ENCODE data around the gene SMIM30. TPM values are rescaled to one million over a fixed set of nuclear protein-coding genes. Genes with fewer than 3 reads are reported as not detected.

SMIM30 gene
- total RNA-seq, 4 donors from 2014 or later, result 4.6 to 36.0 (median 30.1) TPM

DNA sequence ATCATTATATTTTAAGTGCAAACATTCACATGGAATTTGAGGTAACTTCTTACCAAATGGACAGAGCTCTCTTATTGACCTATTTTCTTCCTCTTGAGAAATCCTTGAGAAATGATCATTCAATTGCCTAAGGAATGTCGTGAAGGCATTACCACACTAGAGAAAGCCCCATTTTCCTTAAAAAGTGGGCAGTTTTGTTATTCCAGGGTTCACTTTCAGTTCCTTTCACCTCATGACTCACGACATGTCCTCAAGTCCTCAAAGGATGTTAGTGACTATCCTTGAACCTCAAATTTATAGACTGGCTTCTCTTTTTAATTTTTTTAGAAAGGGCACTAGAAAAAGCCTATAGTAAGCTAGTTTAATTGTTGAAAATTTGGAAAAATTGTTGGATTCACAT lies 40.4 kb upstream of the SMIM30 start:
- 51 to 53% methylated on average over 2 of the region's 2 CpGs for WGBS, 2 donors (ENCODE audit: low coverage in 1 of 2)
- H3K27me3 ChIP-seq, result peaks cover 2% of the 10 kb centered on the region
- no peak for TF ChIP-seq POLR2AphosphoS5 (IDR thresholded peaks at IDR 0.05)
- no peak for TF ChIP-seq CTCF (IDR thresholded peaks at IDR 0.05)
- no peak for TF ChIP-seq POLR2A (IDR thresholded peaks at IDR 0.05)
- no peak for TF ChIP-seq EP300 (IDR thresholded peaks at IDR 0.05; ENCODE audit: low read depth)
- H3K27ac ChIP-seq, result no peak overlapping the region
- in situ Hi-C loops (cut with MboI; ENCODE audit: low pct_ligation_motif_present in 1 of 4, low pct_unique_long_range_greater_than_20kb in 1 of 4, low sequenced_read_pairs in 3 of 4) (no loop called here), intact Hi-C loops (cut with DNase I; ENCODE audit: low total_unique reads) (no loop called here)
- H3K4me1 ChIP-seq, result no peaks in the 10 kb centered on the region
- no peaks in the 10 kb centered on the region for H3K9me3 ChIP-seq
- H3K4me3 ChIP-seq, result no peak overlapping the region
- DNase-seq, result no peak
- H3K36me3 ChIP-seq, result no peaks in the 10 kb centered on the region

DNA sequence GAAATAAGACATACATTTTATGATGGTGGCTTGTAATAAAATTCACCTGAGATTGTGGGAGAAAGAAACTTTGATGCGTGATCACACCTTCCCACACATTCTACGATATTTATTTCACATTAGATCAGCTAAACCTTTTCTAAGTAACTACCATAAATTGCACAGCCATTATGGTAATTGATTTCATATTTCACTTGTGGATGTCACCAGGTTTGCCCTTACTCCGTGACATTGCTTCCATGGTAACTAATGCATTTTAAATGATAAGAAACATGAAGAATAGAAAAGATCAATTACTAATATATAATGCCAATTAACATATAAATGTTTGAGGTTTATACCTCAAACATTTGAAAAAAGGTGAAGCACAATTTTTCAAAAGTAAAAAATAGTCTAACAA lies 35.8 kb upstream of the SMIM30 start:
- intact Hi-C loops (cut with DNase I; ENCODE audit: low total_unique reads) (no loop called here), in situ Hi-C loops (cut with MboI; ENCODE audit: low pct_ligation_motif_present in 1 of 4, low pct_unique_long_range_greater_than_20kb in 1 of 4, low sequenced_read_pairs in 3 of 4) (no loop called here)
- Histone ChIP-seq H3K27me3 (peaks cover 1% of the 10 kb centered on the region), H3K36me3 (no peaks in the 10 kb centered on the region), H3K27ac (no peak overlapping the region), H3K4me3 (no peak overlapping the region), H3K9me3 (no peaks in the 10 kb centered on the region), H3K4me1 (no peaks in the 10 kb centered on the region)
- DNase-seq, result no peak
- TF ChIP-seq EP300 (IDR thresholded peaks at IDR 0.05; ENCODE audit: low read depth) (no peak), CTCF (IDR thresholded peaks at IDR 0.05) (no peak), POLR2AphosphoS5 (IDR thresholded peaks at IDR 0.05) (no peak), POLR2A (IDR thresholded peaks at IDR 0.05) (no peak)
- WGBS, 2 donors (ENCODE audit: low coverage in 1 of 2), result 86 to 89% methylated on average over 3 of the region's 3 CpGs

GRCh38 chr7:113144817-113145216 lies 26.5 kb upstream of the SMIM30 start:
- intact Hi-C loops (cut with DNase I; ENCODE audit: low total_unique reads) (no loop called here), in situ Hi-C loops (cut with MboI; ENCODE audit: low pct_ligation_motif_present in 1 of 4, low pct_unique_long_range_greater_than_20kb in 1 of 4, low sequenced_read_pairs in 3 of 4) (no loop called here)
- no peaks in the 10 kb centered on the region for H3K4me1 ChIP-seq

DNA sequence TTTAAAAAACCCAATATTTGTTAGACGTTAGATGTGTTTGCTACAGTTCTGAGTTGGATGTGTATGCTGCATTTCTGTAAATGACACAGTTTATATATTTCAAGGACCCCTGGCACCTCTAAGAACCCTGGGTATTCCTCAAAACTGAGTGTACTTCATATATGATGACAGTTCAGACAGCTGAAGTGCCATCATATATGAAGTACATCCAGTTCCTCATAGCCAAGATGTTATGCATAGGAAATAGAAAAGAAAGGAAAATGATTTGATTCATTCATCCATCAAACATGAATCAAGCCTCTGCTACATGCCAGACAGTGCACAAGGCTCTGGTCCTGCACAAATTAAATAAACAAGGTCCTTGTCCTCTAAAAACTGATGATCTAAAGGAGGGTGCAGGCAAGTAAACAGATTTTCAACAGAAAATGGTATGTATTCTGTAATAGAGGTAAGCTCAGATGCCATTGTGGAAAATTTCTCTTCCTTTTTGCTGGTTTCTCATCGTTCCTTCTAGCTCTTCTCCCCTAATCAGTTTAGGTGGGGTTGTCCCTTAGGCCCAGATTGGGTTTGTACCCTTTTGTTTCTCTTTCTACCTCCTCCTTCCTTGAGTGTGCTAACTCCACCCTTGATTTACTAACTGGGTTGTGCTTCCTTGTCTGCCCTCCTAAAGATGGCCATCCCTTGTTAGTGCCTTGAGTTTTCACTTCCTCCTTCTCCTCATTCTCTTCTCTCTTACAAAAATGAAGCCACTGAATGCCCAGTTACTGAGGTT lies 25.3 kb upstream of the SMIM30 start:
- 67 to 71% methylated on average over 2 of the region's 2 CpGs for whole genome bisulfite sequencing, 2 donors (ENCODE audit: low coverage in 1 of 2)
- no peaks in the 10 kb centered on the region for H3K36me3 ChIP-seq
- H3K27ac ChIP-seq, result no peak overlapping the region
- H3K4me3 ChIP-seq, result no peak overlapping the region
- DNase-seq, result no peak
- in situ Hi-C loops (cut with MboI; ENCODE audit: low pct_ligation_motif_present in 1 of 4, low pct_unique_long_range_greater_than_20kb in 1 of 4, low sequenced_read_pairs in 3 of 4), result no loop called here
- H3K9me3 ChIP-seq, result no peaks in the 10 kb centered on the region
- no peaks in the 10 kb centered on the region for H3K4me1 ChIP-seq
- no peak for TF ChIP-seq EP300 (IDR thresholded peaks at IDR 0.05; ENCODE audit: low read depth)
- no peak for TF ChIP-seq POLR2A (IDR thresholded peaks at IDR 0.05)
- no peak for TF ChIP-seq CTCF (IDR thresholded peaks at IDR 0.05)
- no peak for TF ChIP-seq POLR2AphosphoS5 (IDR thresholded peaks at IDR 0.05)
- intact Hi-C loops (cut with DNase I; ENCODE audit: low total_unique reads), result no loop called here
- no peaks in the 10 kb centered on the region for H3K27me3 ChIP-seq

More at GRCh38 chr7:113144817-113145216, 26.5 kb upstream of the SMIM30 start:
- no peak overlapping the region for H3K4me3 ChIP-seq
- WGBS, 2 donors (ENCODE audit: low coverage in 1 of 2), result 39 to 42% methylated on average over 1 of the region's 1 CpG
- DNase-seq, result no peak
- H3K27ac ChIP-seq, result no peak overlapping the region
- no peaks in the 10 kb centered on the region for H3K36me3 ChIP-seq
- TF ChIP-seq POLR2AphosphoS5 (IDR thresholded peaks at IDR 0.05) (no peak), POLR2A (IDR thresholded peaks at IDR 0.05) (no peak), CTCF (IDR thresholded peaks at IDR 0.05) (no peak), EP300 (IDR thresholded peaks at IDR 0.05; ENCODE audit: low read depth) (no peak)
- no peaks in the 10 kb centered on the region for H3K27me3 ChIP-seq
- H3K9me3 ChIP-seq, result no peaks in the 10 kb centered on the region
